GM19395 (cell line): ENCODE measurements around the gene PARP11.
"Not testable (repeated sequence)": the region's sequence is repeated elsewhere in the genome, so short reads cannot be mapped to it uniquely, and the experiment has no call there.

Source experiments
- ATAC-seq: cut with Tn5 transposase; IDR thresholded peaks from one replicate; pipeline ENCODE4 v1.9.1; 2021; ENCODE audit warnings: mild to moderate bottlenecking, moderate library complexity; ENCODE audit not compliant: unreplicated experiment

The PARP11 gene

DNA sequence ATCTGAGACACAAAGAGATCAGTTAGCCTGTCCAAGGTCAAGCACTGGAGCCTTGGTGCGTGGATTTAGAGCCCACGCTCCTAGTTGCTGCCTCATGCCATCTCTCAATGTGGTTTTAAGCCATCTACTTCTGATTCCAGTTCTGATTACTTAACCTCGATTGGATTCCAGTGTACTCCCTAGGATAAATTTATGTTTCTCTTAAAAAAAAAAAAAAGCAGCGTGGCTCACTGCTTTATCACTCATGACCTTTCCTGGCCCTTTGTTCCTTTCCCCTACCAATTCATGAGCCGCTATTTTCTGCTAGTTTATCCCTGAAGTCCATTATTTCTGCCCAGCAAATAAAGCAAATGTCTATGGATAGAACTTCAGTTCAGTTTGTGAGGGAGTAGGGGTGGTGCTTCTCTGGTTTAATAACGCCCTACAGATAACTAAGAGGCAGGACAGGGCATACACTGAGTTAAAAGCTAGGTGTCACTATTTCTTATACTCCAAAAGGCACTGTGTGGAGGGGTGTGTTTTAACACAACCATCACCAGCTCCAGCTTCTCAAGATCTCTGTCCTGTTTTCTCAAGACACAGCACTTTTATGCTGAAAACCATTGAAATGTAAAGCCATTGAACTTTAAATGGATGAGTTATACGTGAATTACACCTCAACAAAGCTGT lies 9.8 kb upstream of the PARP11 start:
- no peak for ATAC-seq

- no peak for ATAC-seq
These were observed 9.2 kb upstream of the PARP11 start for GRCh38 chr12:3882406-3882805.

GRCh38 chr12:3881281-3881950 lies 8.2 kb upstream of the PARP11 start:
- ATAC-seq, result no peak

GRCh38 chr12:3879846-3880245 lies 6.6 kb upstream of the PARP11 start:
- no peak for ATAC-seq

DNA sequence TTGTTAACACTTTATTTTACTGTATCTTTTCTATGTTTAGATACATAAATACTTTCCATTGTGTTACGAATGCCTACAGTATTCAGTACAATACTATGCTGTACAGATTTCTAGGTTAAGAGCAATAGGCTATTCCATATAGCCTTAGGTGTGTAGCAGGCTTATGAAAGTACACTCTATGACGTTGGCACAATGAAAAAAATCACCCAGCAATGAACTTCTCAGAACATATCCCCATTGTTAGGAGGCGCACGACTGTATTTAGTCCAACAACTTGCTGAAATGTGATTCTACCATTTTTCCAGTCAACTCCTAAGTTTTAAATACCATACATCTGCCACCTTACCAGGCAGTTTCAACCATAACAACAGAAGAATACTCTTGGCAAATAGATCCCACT lies 1.8 kb downstream of the PARP11 start:
- no peak for ATAC-seq

- ATAC-seq, result no peak
These were observed 3.3 kb downstream of the PARP11 start for GRCh38 chr12:3869865-3870264.

DNA sequence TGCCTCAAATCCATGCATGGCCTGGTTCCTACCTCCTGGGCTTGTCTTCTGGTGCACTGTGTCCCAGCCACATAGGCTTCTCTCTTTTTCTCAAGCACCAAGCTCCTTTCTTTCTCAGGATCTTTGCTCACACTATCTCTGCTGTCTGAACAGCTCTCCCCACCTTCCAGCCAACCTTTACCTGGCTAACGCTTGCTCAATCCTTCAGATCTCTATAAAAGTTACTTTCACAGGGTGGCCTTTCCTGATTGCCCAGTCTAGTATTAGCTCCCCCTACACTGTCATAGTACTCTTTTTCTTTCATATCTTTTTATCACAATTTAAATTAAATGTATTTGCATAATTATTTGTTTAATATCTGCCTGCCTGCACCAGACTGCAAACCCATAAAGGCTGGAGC lies 3.8 kb downstream of the PARP11 start:
- no peak for ATAC-seq

DNA sequence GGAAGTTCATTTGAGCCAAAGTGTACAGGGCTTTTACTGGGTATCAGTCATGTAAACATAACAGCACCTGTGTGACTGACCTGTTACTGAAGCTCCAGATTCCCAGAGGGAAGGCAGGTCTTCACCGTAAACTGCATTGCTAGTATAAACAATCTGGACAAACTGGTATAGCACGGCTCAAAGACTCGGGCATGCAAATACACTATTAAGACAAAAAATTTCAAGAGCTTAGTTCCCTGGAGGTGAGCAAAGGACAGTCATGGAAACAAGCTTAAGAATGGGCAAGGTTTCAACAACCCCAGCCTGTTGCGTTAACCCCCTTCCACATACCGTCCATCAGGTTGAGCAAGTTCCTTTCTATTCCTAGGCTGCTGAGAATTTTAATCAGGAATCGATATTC lies 9.4 kb downstream of the PARP11 start:
- no peak for ATAC-seq

GRCh38 chr12:3842517-3842916 lies 30.7 kb downstream of the PARP11 start:
- ATAC-seq, result no peak

- ATAC-seq, result no peak
These were observed 31.4 kb downstream of the PARP11 start for GRCh38 chr12:3841783-3842182.

- ATAC-seq, result not testable (repeated sequence)
These were observed 32.4 kb downstream of the PARP11 start for GRCh38 chr12:3840833-3841232.

DNA sequence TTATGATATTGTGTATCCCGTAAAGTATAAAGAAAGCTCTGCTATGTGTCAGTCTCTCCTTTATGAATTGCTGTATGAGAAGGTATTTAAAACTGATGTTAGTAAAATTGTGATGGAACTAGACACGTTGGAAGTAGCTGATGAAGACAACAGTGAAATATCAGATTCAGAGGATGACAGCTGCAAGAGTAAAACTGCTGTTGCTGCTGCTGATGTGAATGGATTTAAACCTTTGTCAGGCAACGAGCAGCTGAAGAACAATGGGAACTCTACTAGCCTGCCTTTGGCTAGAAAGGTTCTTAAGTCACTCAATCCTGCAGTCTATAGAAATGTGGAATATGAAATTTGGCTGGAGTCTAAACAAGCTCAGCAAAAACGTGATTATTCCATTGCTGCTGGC lies 33.5 kb downstream of the PARP11 start:
- not testable (repeated sequence) for ATAC-seq

DNA sequence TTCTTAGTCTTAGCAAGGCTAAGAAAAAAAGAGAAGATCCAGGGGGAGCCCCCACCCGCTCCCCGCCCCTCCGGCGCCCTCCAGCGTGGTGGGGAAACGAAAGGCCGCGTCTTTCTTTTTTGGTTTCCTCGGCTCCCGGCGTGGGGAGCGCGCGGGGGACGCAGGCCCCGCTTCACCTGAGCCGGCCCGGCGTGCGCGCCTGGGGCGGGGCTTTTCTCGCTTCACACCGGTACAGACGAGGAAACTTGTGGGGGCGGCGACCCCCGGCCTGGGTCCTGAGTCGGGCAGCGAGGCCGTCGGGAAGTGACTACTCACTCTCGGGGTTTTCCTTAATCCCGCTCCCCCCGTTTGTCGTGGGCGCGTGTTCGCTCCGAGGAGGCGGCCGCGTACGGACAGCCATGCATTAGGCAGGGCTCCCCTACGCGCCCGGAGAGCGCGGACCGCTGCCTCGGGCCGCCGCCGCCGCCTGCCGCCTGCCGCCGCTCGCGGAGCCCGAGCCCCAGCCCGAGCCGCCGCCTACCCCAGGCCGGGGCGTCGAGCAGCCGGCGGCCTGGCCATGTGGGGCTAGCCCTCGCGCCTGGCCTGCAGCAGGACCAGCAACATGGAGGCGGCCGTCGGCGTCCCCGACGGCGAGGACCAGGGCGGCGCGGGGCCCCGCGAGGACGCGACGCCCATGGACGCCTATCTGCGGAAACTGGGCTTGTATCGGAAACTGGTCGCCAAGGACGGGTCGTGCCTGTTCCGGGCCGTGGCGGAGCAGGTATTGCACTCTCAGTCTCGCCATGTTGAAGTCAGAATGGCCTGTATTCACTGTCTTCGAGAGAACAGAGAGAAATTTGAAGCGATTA lies 34.3 kb downstream of the PARP11 start:
- not testable (repeated sequence) for ATAC-seq

DNA sequence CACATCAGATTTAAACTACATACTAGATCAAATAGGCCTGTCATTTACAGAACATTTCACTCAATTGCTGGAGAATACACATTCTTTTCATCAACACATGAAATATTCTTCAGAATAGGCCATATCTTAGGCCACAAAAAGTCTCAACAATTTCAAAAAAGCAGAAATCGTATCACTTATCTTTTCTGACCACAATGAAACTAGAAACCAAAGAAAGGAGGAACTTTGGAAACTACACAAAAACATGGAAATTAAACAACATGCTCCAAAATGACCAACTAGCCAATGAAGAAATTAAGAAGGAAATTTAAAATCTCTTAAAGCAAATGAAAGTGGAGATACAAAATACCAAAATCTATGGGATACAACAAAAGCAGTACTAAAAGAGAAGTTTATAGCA lies 35.1 kb downstream of the PARP11 start:
- ATAC-seq, result no peak

DNA sequence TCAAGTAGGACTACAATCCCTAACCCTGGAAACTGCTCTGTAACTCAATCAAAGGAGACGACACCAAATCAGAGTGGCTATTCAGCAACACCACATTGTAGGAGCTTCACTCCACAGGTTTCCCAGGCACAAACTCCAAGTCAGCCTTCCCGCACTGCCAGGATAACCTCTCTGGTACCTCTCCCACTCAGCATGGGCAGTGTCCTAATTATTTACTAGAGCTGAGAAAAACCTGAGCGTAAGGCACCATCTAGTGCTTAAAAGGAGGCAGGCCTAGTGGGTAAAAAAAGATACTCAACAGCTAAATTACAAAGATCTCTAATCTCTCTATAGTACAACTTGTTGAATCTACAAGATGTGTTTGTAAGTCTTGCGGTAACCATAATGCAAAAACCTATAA lies 36.1 kb downstream of the PARP11 start:
- ATAC-seq, result no peak

GRCh38 chr12:3836641-3837040 lies 36.6 kb downstream of the PARP11 start:
- no peak for ATAC-seq

DNA sequence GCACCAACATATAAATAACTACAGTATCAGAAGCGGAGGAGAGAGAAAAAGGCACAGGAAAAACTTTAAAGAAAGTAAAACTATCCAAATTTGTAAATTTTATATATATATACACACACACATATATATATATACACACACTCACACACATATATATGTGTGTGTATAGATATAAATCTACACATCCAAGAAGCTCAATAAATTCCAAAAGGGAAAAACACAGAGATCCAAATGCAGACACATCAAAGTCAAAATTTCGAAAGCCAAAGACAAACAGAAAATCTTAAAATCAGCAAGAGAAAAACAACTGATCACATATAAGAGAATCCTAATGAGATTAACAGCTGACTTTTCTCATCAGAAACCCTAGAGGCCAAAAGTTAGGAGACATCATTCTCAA lies 37.3 kb downstream of the PARP11 start:
- no peak for ATAC-seq

DNA sequence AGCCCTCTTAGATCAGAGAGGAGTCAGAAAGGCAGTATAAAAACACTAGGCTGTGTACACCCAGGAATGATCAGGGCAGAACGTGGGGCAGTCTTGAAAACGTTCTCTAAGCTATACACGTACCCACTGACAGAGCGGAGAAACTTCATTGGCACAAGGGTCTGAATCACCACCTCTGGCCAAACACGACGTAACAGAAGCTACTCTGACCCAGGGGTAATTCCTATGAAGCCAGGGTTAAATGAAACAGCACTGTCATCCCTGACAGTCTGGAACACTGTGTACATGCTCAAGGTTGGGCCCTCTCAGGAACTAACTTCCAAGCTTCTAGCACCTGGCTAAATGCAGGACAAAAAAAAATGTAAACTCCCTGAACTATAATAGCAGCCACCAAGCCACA lies 38.4 kb downstream of the PARP11 start:
- ATAC-seq, result no peak

- ATAC-seq, result no peak
These were observed 39.4 kb downstream of the PARP11 start for GRCh38 chr12:3833670-3834310.

- ATAC-seq, result no peak
These were observed 40.5 kb downstream of the PARP11 start for GRCh38 chr12:3832738-3833137.

DNA sequence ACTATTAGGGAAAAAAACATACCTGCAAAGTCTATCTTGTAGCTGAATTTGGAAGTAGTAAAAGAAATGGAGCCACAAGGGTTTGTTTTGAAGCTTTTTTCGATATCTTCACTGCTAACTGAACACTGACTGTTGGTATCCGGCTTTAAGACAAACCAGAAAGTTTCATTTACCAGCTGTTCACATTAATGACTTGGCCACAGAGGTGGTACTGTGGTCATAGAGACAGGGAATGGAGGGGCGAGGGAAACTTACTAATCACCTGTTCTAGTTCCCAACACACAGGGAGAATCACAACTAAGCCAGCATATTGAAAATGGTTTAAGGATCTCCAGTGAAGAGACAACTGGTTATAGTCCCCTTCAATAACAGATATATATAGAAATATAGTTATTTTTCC lies 44.3 kb downstream of the PARP11 start:
- ATAC-seq, result no peak
